HG03432 (cell line): Measurements from ENCODE around the gene ARHGEF1.

Experiments
- ATAC-seq: cut with Tn5 transposase; IDR thresholded peaks from one replicate; pipeline ENCODE4 v1.9.1; 2021; ENCODE audit warnings: mild to moderate bottlenecking, moderate library complexity; ENCODE audit not compliant: unreplicated experiment

The ARHGEF1 gene

DNA sequence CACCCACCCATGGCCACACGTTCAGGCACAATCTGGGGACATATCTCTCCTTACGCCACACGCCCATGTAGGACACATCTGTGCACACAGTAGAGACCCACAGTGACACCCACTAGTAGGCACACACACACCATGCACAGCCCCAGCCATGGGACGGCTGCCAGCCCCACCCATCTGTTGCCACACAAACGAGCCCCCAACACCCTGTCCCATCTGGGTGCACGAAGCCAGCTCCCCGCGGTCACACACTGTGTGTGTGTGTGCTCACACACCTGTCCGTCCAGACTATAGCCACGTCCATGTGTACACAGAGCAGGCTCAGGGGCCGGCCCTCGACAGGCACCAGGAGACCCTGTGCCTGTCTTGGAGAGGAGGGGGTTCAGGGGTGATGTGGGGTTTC is 34.7 kb downstream of the ARHGEF1 start:
- no peak for ATAC-seq

DNA sequence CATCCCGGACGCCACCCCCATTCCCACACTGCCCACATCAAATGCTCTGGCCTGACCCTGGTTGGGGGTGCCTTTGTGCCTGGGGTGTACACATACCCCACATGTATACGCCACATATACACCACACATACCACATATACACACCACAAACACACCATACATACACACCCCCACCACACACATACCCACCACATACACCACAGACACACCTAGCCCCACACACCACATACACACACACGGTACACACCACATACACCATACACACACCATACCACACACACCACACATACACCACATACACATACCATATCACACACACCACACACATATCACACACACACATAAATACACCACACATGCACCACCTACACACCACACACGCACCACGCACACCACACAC is 35.1 kb downstream of the ARHGEF1 start:
- ATAC-seq, result no peak

DNA sequence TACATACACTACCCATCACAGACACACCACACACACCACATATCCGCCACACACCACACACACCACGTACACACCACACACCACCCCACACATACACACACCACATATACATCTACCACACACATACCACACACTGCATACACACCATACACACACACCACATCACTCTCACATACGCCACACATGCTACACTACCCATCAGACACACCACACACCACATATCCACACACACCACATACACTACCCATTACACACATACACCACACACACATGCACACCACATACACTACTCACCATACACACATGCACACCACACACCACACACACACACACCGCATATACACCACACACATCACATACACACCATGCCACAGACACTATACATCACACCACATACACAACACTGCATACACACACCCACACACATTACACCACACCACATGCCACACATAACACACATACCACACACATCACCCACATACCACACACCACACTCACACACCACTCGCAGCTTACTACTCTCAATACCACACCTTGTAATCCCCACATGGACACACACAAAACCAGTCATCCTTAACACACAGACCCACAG is 35.8 kb downstream of the ARHGEF1 start:
- no peak for ATAC-seq

DNA sequence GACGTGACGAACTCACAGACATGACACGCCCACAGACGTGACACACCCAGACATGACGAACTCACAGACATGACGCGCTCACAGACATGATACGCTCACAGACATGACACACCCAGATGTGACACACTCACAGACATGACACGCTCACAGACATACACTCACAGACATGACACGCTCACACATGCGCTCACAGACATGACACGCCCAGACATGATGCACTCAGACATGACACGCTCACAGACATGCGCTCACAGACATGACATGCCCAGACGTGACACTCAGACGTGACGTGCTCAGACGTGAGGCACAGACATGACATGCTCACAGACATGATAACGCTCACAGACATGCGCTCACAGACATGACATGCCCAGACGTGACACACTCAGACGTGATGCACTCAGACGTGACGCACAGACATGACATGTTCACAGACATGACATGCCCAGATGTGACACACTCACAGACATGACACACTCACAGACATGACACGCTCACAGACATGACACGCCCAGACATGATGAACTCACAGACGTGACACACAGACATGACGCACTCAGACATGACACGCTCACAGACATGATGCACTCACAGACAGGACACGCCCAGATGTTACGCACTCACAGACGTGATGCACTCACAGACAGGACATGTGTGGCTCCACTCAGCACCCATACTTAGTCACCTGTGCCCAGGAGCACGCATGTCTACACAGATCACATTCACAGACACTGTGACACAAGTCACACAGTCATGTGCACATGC is 37.1 kb downstream of the ARHGEF1 start:
- no peak for ATAC-seq

DNA sequence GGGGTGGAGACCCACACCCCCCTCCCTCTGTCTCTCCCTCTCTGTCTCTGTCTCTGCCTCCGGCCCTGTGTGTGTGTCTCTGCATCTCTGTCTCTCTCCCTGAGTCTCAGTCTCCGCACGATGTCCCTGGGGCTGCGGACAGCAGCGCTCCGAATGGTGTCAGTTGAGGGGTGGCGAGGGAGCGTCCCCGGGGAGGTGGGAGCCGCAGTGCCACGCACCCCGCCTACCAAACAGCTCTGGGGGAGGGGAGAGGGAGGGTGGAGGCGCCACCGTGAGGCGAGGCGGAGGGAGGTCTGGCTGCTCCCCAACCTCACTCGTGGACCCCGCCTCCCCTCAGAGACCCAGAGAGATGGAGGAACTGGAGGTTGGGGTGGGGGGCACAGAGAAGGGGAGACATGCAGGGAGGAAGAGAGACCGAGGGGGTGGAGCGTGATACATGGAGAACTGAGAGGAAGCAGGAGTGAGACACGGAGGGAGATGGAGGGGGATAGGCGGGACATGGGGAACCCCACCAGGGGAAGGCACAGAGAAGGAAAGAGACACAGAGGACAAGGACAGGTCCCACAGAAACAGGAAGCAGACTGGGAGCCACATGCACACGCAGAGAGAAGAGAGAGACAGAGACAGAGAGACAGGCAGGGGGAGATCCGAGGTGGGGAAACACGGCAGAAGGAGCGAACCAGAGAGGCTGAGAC is 38.0 kb downstream of the ARHGEF1 start:
- ATAC-seq, result no peak

DNA sequence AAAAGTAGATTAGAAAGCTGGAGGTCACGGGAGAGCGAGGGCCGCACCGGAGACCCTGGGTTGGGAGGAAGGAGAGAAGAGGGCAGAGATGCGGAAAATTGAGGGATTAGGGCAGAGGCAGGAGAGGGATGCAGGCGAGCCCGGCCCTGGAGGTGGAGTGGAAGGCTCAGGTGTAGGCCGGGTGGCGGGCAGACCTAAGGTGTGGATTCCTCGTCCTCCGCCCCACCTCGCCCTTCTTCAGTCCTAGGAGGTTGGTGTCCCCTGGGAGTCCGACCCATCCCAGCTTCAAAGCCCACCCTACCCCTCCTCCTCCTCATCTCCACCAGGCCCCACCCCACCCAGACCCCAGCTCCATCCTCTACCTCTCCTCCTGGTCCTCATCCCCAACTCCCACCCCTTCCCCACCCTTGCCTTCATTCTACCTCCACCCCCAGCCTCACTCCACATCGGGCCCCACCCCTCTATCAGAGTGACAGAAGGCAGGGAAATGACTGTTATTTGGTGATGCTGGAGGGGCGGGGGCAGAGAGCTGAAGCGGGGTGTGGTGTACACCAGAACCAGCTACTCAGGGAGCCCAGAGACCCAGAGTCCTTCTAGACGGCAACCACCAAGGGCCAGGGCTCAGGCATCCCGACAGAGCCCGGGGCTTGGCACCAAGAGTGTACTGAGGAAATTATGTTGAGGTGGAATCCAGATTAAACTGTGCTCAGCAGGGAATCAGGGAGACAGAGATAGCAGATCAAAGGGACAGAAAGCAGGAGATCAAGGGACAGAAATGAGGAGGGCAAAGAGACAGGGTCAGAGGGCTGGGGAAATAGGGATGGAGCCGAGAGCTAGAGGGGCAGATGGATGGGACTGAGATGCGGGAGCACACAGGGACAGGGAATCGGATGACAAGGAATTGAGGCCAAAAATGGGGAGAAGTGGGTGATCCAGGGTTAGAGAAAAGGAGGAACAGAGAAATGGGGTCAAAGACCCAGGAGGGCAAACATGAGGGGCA is 38.9 kb downstream of the ARHGEF1 start:
- ATAC-seq, result no peak

DNA sequence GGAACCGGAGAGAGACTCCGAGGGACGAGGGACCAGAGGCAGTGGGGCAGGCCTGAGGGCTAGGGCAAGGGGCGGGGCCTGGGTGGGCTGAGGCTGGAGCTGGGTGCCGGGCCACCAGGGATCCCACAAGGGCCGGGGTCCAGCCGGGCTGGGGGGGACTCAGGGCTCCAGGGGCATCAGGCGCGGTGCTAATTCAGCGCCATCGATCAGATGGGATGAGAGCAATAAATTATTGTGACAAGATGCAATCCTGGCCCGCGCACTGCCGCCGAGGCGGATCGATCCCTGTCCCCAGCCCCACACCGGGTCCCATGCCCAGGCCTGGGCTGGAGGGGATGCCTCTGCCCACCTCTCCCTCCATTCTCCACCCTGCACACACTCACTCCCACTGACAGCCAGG is 39.6 kb downstream of the ARHGEF1 start:
- no peak for ATAC-seq

DNA sequence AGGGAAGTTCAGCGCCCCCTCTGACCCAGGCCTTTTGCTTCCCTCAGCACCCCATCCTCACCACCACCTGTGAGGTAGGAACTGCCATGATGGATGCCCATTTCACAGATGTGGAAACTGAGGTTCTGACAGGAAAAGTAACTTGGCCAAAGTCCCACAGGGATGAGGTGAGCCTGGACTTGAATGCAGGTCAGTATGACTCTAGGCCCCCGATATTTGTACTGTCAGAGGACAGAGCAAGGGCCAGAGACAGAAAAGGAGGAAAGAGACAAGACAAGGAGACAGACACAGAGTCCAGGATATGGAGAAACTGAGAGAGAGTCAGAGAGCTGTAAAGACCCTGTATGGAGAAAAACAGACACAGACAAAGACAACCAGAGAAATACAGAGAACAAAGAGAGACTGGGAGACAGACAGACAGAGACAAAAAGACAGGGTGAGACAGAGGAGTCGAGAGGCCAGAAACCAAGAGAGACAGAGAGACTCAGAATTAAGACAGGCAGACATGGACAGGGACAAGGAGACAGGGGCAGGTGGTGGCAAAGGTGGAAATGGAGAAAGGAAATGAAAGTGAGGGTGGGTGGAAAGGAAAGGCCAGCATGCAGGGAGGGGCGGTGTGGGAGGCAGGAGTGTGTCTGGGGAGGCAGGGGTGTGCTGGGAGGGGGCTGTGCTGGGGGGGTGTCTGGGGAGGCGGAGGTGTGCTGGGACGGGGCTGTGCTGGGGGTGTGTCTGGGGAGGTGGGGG is 40.2 kb downstream of the ARHGEF1 start:
- no peak for ATAC-seq

DNA sequence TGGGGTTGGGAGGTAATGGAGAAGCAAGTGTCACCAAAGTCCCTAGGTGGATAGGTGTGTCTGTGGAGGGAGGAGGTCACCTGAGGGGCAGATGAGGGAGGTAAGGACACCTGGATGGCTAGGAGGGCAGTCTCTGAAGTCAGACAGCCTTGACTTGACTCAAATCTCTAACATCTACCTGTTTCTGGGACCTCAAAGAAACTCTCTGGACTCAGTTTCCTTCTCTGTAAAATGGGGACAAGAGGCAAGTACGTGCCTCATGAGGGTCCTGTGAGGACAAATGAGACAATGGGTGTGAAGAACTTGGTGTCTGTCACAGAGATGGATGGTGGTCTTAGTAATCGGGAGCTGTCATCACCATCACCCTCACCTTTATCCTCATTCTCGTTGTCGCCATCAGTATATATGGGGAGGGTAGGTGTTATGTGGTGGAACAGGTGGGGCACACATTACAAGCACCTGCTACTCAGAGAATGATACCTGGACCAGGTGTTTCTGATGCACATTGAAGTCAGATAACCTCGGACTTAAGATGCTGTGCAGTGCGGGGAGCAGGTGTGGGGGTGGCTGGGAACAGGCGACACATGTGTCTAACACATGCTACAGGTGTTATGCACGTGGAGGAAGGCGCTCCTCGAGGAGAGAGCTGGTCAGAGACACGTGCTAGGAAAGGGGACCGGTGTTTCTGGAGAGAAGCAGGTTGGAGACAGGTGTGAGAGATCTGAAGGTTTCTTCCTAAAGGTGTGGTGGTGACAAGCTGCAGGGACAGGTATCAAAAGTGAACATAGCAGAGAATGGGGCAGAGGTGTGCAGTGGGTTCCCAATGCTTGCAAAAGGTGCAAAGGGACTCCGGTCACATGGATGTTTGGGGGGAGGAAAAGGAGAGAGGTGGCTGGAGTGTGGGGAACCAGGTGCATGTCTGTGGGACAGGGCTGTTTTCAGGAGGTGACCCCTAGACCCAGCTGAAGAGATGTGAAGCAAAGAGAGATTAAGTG is 41.5 kb downstream of the ARHGEF1 start:
- ATAC-seq, result no peak

DNA sequence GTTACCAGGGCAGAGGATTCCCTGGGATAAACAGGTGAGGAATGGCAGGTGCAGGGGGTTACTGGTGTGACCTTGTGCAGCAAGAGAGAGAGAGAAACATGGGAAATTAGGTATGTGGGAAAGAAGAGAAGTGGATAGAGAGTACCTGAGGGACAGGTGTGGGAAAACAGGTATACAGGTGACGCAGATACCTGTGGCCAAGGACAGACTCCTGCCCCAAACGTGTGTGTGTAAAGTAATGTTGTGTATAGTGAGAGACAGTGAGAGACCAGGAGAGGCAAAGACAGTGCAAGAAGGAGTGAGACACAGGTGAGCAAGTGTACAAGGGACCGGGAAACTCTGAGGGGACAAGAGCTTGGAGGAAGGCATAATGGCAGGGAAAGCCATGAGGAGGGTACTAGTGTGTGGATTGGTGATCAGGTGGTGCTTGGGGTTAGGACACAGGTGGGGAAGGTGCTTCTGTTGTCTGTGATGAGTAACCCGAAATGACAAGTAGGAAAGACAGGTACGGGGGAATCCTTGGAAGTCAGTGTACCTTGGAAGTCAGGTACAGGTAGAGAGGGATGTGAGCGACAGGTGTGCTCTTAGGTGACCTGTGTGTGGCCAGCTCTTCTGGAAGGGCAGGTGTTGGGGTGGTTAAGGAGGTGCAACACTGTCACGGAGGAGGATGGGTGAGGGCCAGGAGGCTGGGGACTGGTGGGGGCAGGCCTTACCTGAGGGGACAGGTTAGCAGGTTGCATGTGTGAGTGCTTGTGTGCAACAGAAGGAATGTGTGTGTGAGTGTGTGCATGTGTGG is 42.4 kb downstream of the ARHGEF1 start:
- ATAC-seq, result no peak

DNA sequence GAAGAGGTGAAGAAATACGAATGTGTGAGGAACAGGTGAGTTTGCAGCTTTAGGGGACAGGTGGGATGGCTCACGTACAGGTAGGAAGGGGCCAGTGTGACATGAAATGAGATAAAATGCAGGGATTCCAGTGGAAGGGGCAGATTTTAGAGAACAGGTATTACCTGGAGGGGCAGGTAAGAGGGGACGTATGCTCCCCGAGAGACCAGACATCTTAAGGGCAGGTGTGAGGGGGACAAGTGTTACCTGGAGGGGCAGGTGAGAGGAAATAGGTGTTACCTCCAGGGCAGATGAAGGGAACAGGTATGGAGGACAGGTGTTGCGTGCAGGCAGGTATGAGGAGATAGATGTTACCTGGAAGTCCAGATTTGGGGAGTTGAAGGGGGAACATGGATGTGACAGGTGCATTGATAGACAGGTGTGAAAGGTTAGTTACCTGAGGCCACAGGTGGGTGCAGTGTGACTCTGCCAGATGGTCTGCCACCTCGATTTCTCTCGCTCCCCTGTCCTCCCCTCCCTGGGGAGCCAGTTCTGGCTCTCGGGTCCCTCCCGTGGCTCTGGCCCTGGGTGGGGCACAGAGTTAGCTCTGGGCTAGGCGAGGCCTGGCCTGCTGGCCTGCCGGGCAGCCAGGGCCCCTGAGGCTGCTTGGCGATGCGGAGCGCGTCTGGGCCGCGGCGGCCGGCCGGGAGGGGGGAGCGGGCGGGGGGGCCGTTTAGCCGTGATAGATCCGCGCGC is 43.2 kb downstream of the ARHGEF1 start:
- no peak for ATAC-seq

DNA sequence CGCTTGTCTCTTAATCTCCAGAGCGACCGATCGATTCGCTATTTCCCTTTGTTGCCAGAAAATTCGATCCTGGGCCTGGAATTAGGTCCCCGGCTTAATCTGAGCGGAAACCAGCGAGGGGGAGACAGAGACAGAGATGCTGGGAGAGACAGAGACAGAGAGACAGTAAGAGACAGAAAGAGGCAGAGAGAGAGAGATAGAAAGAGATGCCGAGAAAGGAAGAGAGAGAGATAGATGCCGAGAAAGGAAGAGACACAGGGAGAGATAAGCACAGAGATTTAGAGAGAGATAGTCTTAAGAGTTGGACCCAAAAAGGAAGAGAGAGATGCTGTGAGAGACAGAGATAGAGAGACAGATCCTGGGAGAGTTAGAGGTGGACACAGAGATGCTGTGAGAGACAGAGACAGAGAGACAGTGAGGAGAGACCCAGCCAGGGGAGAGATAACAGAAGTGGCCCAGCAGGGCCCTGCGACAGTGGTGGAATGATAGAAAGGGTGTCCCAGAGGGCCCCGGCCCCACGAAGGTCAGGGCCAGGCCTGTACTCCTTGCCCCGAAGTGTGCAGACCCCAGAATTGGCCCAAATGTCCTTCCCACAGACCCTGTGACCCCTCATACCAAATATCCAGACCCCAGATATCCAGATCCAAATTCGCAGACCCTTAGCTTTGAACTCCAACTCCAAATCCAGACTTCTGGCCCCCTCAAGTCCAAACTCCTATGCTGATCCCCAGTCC is 43.9 kb downstream of the ARHGEF1 start:
- ATAC-seq, result no peak

DNA sequence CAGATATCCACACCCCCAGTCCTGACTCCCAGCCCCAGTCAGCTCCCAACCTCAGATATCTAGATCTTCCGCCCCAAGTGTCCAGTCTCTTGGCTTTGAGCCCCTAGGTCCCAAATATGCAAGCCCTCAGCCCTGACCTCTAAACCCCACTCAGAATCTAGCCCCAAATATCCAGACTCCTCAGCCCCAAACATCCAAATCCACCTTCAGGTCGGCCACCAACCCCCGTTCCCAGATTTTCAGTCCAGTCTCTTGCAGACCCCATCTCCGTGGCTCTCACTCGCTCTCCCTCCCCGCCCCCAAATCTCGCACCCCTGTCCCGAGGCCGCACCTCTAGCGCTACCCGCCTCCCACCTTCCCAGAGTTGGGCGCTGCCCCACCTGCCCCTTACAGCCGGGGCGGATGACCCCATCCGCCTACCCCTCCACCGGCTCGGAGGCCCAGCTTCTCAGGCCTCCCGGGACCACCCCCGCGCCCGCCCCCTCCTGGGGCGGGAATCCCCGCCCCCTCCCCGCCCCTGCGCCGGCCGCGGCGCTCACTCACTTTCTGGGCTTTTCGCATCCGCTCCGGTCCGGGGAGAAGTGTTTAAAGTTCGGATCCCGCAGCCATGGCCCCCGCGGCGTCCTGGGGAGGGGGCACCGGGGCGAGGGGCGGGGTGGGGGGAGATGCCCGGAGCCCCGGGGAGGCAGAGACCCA is 44.7 kb downstream of the ARHGEF1 start:
- ATAC-seq, result no peak

DNA sequence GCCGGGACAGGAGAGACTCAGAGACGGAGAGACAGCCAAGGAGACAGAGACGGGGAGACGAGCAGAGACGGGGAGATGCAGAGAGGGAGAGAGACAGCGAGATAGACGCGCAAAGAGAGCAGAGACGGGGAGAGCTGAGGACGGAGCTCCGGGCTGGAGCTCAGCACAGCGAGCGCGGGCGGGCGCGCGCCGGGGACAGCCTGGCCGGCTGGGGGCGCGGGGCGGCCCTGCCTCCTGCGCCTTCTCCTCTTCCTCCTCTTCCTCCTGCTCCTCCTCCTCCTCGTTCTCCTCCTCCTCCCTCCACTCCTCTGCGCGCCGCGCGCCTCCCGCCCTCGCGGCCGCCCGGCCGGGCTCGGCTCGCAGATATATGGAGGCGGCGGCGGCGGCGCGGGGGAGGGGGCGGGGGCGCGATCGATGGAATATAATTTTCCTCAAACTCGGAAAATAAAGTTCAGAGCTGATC is 45.3 kb downstream of the ARHGEF1 start, which contains the start of gene ERFL:
Gene ERFL, minus strand, starts transcription at position 229 of the 463 bp plus-strand sequence. CDS start 15,530 bp downstream, outside the sequence.
- no peak for ATAC-seq

DNA sequence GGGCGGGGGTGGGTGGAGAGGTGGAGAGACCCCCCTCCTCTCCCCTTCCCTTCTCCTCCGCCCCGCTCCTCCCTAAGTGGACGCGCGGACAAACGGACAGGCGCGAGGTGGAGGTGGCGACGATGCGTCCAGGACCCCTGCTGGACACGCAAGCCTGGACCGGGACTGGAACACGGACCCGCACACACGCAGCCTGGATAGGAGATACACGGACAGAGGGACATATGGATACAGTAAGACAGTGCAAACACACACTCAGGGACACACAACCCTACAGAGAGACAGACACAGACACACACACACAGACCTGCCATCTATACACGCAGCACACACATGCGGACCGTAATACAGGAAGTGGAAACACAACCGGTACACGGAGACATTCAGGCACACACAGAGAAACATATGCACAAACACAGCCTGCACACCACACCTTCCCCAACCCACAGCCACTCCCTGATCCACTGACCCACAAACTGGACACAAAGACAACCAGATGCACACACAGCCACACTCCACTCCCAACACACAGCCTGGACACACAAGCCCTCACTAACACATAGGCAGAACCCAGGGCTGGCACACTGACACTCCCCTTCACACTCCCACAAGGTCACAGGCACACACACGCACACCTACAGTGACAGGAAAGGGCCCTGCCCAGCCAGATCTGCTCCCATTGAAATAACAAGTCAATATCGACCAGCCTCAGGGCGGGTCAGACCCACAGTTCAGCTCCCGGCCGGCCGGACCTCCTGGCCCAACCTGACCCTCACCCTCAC is 46.0 kb downstream of the ARHGEF1 start:
- no peak for ATAC-seq
